SK-N-SH (cell line): ENCODE data around the gene TUBGCP3.

Experiments used
- CHD2 ChIP-seq: fragments of 150-350 bp; IDR thresholded peaks from 2 replicates; pipeline ENCODE4 v1.6.1; 2018; ENCODE audit warnings: low read length; ENCODE audit not compliant: partially characterized antibody
- EZH2phosphoT487 ChIP-seq: fragments of 200-600 bp; sonication (generic); IDR thresholded peaks from 2 replicates; pipeline ENCODE4 v1.6.1; 2017; ENCODE audit warnings: low read depth, mixed run types, mild to moderate bottlenecking, antibody characterized with exemption, moderate library complexity, borderline replicate concordance
- FOSL2 ChIP-seq: IDR thresholded peaks from 2 replicates; pipeline ENCODE4 v1.4.0; 2012; ENCODE audit warnings: low read depth, mild to moderate bottlenecking, moderate library complexity, borderline replicate concordance
- JUND ChIP-seq: IDR thresholded peaks from 2 replicates; pipeline ENCODE4 v1.4.0; 2012
- MXI1 ChIP-seq: IDR thresholded peaks from 2 replicates; pipeline ENCODE4 v1.6.1; 2012; ENCODE audit warnings: mild to moderate bottlenecking, low read depth, low read length, improper control_type of control experiment
- NFIC ChIP-seq: IDR thresholded peaks from 2 replicates; pipeline ENCODE4 v1.4.0; 2012; ENCODE audit warnings: borderline replicate concordance
- POLR2AphosphoS5 ChIP-seq: IDR thresholded peaks from 2 replicates; pipeline ENCODE4 v1.6.1; 2012; ENCODE audit warnings: low read depth, low read length
- RCOR1 ChIP-seq: fragments of 150-350 bp; IDR thresholded peaks from 2 replicates; pipeline ENCODE4 v1.6.1; 2017; ENCODE audit warnings: antibody characterized with exemption, low read length
- RFX5 ChIP-seq: IDR thresholded peaks from 2 replicates; pipeline ENCODE4 v1.6.1; 2012; ENCODE audit warnings: mild to moderate bottlenecking, improper control_type of control experiment, low read length
- SIN3A ChIP-seq: IDR thresholded peaks from 2 replicates; pipeline ENCODE4 v1.6.1; 2012; ENCODE audit warnings: low read depth, mild to moderate bottlenecking, low read length, moderate library complexity, borderline replicate concordance
- YY1 ChIP-seq: IDR thresholded peaks from 2 replicates; pipeline ENCODE4 v1.4.0; 2012; ENCODE audit warnings: low read depth, mild to moderate bottlenecking
- TF ChIP-seq, protein P1 (sequence below): fragments of 200-600 bp; sonication (generic); IDR thresholded peaks from 2 replicates; pipeline ENCODE4 v1.6.1; 2017; ENCODE audit warnings: antibody characterized with exemption, mild to moderate bottlenecking, moderate library complexity
- TF ChIP-seq, protein P2 (sequence below): IDR thresholded peaks from 2 replicates; pipeline ENCODE4; 2012

DNA sequence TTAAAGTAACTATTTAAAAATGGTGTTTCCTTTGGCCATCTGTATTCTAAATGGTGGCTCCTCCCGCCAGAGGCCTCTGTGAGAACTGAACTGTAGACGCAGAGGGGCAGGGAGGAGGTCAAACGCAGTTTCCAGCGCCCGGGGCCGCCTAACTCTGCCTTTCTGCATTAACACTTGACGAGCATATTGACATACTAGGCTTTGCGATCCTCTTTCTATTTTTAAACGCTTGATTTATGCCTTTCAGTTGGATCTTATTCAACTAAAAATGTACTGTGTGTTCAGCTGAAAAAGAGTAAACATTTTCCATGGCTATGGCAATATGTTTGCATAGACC, 137.1 kb downstream of the TUBGCP3 start:
- TF ChIP-seq, protein P1, sequence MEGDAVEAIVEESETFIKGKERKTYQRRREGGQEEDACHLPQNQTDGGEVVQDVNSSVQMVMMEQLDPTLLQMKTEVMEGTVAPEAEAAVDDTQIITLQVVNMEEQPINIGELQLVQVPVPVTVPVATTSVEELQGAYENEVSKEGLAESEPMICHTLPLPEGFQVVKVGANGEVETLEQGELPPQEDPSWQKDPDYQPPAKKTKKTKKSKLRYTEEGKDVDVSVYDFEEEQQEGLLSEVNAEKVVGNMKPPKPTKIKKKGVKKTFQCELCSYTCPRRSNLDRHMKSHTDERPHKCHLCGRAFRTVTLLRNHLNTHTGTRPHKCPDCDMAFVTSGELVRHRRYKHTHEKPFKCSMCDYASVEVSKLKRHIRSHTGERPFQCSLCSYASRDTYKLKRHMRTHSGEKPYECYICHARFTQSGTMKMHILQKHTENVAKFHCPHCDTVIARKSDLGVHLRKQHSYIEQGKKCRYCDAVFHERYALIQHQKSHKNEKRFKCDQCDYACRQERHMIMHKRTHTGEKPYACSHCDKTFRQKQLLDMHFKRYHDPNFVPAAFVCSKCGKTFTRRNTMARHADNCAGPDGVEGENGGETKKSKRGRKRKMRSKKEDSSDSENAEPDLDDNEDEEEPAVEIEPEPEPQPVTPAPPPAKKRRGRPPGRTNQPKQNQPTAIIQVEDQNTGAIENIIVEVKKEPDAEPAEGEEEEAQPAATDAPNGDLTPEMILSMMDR: no peak
- TF ChIP-seq MXI1 (no peak), NFIC (no peak), EZH2phosphoT487 (no peak), JUND (no peak), SIN3A (no peak), YY1 (no peak), FOSL2 (no peak), RCOR1 (no peak), POLR2AphosphoS5 (no peak), RFX5 (no peak), CHD2 (no peak)
- TF ChIP-seq, protein P2, sequence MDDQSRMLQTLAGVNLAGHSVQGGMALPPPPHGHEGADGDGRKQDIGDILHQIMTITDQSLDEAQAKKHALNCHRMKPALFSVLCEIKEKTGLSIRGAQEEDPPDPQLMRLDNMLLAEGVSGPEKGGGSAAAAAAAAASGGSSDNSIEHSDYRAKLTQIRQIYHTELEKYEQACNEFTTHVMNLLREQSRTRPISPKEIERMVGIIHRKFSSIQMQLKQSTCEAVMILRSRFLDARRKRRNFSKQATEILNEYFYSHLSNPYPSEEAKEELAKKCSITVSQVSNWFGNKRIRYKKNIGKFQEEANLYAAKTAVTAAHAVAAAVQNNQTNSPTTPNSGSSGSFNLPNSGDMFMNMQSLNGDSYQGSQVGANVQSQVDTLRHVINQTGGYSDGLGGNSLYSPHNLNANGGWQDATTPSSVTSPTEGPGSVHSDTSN: no peak
